Measurements from ENCODE around the gene EPX.

- TF ChIP-seq CTCF (IDR thresholded peaks at IDR 0.05) (no peak), POLR2A (IDR thresholded peaks at IDR 0.05) (no peak)
These were observed 39.5 kb upstream of the EPX start for GRCh38 chr17:58153046-58153445.
